Choroid plexus epithelial cell (primary cell): ENCODE measurements around the gene ATP2B2.

Experiments
- DNase-seq: peaks from one replicate; pipeline ENCODE4 v3.0.0-alpha.2; 2010; ENCODE audit warnings: low read depth
- H3K4me3 ChIP-seq: 2 replicates; pipeline ENCODE4 v1.5.1; 2011; ENCODE audit warnings: low read depth, mild to moderate bottlenecking, control low read depth, low read length, moderate library complexity
- CTCF ChIP-seq: conservative IDR thresholded peaks from 2 replicates; pipeline ENCODE4 v1.5.1; 2011; ENCODE audit warnings: low read depth, mild to moderate bottlenecking, control low read depth, inconsistent platforms, low read length, moderate library complexity

Gene ATP2B2

GRCh38 chr3:10317311-10317960 lies 187.9 kb downstream of the ATP2B2 start:
- no peak for TF ChIP-seq CTCF
- H3K4me3 ChIP-seq = no peak overlapping the region
- DNase-seq = no peak

GRCh38 chr3:10315771-10316344 lies 189.5 kb downstream of the ATP2B2 start:
- H3K4me3 ChIP-seq = no peak overlapping the region
- no peak for DNase-seq
- TF ChIP-seq CTCF = no peak

GRCh38 chr3:10315101-10315500 lies 190.3 kb downstream of the ATP2B2 start:
- no peak for TF ChIP-seq CTCF
- no peak for DNase-seq
- no peak overlapping the region for H3K4me3 ChIP-seq

- no peak for TF ChIP-seq CTCF
- DNase-seq = no peak
- no peak overlapping the region for H3K4me3 ChIP-seq
Measured at GRCh38 chr3:10312861-10313260, 192.5 kb downstream of the ATP2B2 start.

GRCh38 chr3:10312391-10312790 lies 193.0 kb downstream of the ATP2B2 start:
- DNase-seq = no peak
- H3K4me3 ChIP-seq = no peak overlapping the region
- TF ChIP-seq CTCF = no peak

GRCh38 chr3:10311710-10312109 lies 193.7 kb downstream of the ATP2B2 start:
- H3K4me3 ChIP-seq = no peak overlapping the region
- TF ChIP-seq CTCF = no peak
- DNase-seq = no peak

- DNase-seq = no peak
- TF ChIP-seq CTCF = no peak
- no peak overlapping the region for H3K4me3 ChIP-seq
Measured at GRCh38 chr3:10310578-10310977, 194.8 kb downstream of the ATP2B2 start.
